Esophagus squamous epithelium (tissue), 5 donors: ENCODE results near the gene SORL1. TPM values are rescaled to one million over a fixed set of nuclear protein-coding genes. Genes with fewer than 3 reads are reported as not detected.
A peak's percentile ranks its signal among the peaks of the same experiment; 100 is the strongest.

Source experiments
- DNase-seq: peaks from one replicate; lab custom pipeline; 2025; lab: John Stamatoyannopoulos, UW
- H3K27ac ChIP-seq, 4 donors: fragments of 200-600 bp; sonication (generic); one replicate each; pipeline ENCODE4 v1.5.1; 2016 to 2019; ENCODE audit warnings: mild to moderate bottlenecking in 1 of 4
- H3K27me3 ChIP-seq, 4 donors: fragments of 200-600 bp; sonication (generic); 1 replicate in 3 of 4; 2 replicates in 1 of 4; pipeline versions ENCODE4 v1.5.1 to v1.6.0; 2017 to 2021; ENCODE audit warnings: antibody characterized with exemption in 1 of 4
- H3K36me3 ChIP-seq, 3 donors: fragments of 200-600 bp; sonication (generic); one replicate each; pipeline ENCODE4 v1.5.1; 2016 to 2019
- H3K4me1 ChIP-seq, 3 donors: fragments of 200-600 bp; sonication (generic); one replicate each; pipeline ENCODE4 v1.5.1; 2017 to 2019
- H3K4me3 ChIP-seq, 4 donors: fragments of 200-600 bp; sonication (generic); 1 replicate in 3 of 4; 2 replicates in 1 of 4; pipeline ENCODE4 v1.5.1; 2016 to 2019; ENCODE audit warnings: mild to moderate bottlenecking in 2 of 4, moderate library complexity in 1 of 4
- H3K9me3 ChIP-seq, 3 donors: fragments of 200-600 bp; sonication (generic); one replicate each; pipeline ENCODE4 v1.5.1; 2016 to 2019
- POLR2A ChIP-seq, 4 donors: fragments of 450-650 bp; IDR thresholded peaks; one replicate each; pipeline ENCODE4 v1.6.1; 2017; ENCODE audit warnings: antibody characterized with exemption in 4 of 4, mild to moderate bottlenecking in 4 of 4, moderate library complexity in 3 of 4
- WGBS, 2 donors: methylation state at CpG; one replicate each; pipeline ENCODE4 v1.1.5; 2018; 5-methylcytosine and 5-hydroxymethylcytosine counted together
- intact Hi-C: fragments of 100-400 bp; cut with DNase I; formaldehyde crosslinking; loops from one replicate; pipeline ENCODE4 v1.15.0; 2022
- total RNA-seq, 4 donors: library from RNA; depleted of rRNA; stranded (reverse); fragments of >200 nt; gene quantifications; one replicate each; pipeline ENCODE4 v1.1.0, GENCODE V29; 2016
- TF ChIP-seq, protein P1 (sequence below), 6 experiments: fragments of 450-650 bp in 4 of 6; fragments of 200-600 bp in 2 of 6; sonication (generic) in 2 of 6; IDR thresholded peaks; one replicate each; pipeline ENCODE4 v1.5.1; 2016 to 2019; ENCODE audit warnings: antibody characterized with exemption in 6 of 6, mild to moderate bottlenecking in 4 of 6, moderate library complexity in 4 of 6
- donor health status: DM: yes; HTN: yes; CAD: no.

SORL1 gene
- total RNA-seq, 4 donors from 2014 or later, result 6.8 to 19.9 (median 16.3) TPM

DNA sequence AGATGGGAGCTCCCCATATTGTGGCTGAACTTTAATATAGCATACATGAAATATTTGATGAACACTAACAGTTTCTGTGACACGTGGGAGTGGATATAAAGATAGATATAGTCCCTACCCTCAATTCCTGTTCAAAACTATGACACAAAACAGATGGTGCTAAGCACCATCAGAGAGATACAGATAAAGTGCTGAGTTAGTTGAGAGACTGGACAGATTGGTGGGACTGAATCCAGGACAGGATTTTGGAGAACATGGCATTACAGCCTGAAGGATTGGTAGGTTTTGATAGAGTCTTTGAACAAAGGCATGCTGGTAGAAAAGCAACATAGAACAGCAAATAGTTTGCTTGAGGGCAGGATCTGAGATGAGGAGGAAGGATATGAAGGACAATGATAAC lies 215.7 kb downstream of the SORL1 start:
- peaks cover 0 to 15% (median 0%) of the 10 kb centered on the region in 4 donors for H3K27me3 ChIP-seq
- H3K4me3 ChIP-seq, result no peak overlapping the region
- TF ChIP-seq, protein P1, sequence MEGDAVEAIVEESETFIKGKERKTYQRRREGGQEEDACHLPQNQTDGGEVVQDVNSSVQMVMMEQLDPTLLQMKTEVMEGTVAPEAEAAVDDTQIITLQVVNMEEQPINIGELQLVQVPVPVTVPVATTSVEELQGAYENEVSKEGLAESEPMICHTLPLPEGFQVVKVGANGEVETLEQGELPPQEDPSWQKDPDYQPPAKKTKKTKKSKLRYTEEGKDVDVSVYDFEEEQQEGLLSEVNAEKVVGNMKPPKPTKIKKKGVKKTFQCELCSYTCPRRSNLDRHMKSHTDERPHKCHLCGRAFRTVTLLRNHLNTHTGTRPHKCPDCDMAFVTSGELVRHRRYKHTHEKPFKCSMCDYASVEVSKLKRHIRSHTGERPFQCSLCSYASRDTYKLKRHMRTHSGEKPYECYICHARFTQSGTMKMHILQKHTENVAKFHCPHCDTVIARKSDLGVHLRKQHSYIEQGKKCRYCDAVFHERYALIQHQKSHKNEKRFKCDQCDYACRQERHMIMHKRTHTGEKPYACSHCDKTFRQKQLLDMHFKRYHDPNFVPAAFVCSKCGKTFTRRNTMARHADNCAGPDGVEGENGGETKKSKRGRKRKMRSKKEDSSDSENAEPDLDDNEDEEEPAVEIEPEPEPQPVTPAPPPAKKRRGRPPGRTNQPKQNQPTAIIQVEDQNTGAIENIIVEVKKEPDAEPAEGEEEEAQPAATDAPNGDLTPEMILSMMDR (IDR thresholded peaks at IDR 0.05), result no peak
- TF ChIP-seq POLR2A (IDR thresholded peaks at IDR 0.05), result no peak
- intact Hi-C loops, result no loop called here
- 74 to 78% methylated on average over 1 of the region's 1 CpG for WGBS, 2 donors
- peaks cover 0 to 16% (median 0%) of the 10 kb centered on the region in 3 donors for H3K4me1 ChIP-seq
- no peak overlapping the region for H3K27ac ChIP-seq
- DNase-seq, result no peak
- H3K36me3 ChIP-seq, result no peaks in the 10 kb centered on the region
- H3K9me3 ChIP-seq, result no peaks in the 10 kb centered on the region

DNA sequence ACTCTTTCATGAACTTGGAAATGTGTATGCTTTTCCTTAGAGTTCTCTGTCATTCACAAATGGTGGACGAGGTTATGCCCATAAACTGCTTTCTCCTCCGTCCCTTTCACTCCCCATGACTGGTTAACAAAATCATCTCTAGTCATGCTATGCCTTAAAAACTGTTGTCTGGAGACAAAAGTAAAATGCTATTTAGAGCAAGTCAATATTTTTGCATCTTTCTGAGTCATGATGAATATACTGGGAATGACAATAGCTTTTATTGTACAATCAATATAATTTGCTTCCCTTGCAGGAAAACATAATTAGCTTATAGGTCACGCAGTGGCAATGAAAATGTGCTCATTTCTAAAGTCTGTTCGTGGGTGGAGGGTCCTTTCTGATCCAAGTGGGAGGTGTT lies 217.3 kb downstream of the SORL1 start:
- H3K4me3 ChIP-seq, result no peak overlapping the region
- peaks cover 0 to 20% (median 0%) of the 10 kb centered on the region in 3 donors for H3K4me1 ChIP-seq
- TF ChIP-seq, protein P1 (IDR thresholded peaks at IDR 0.05), result no peak
- no peak for TF ChIP-seq POLR2A (IDR thresholded peaks at IDR 0.05)
- no peak for DNase-seq
- no peaks in the 10 kb centered on the region for H3K9me3 ChIP-seq
- WGBS, 2 donors, result 65 to 74% methylated on average over 4 of the region's 4 CpGs
- H3K27ac ChIP-seq, result no peak overlapping the region
- H3K27me3 ChIP-seq, result peaks cover 0 to 15% (median 0%) of the 10 kb centered on the region in 4 donors
- no peaks in the 10 kb centered on the region for H3K36me3 ChIP-seq
- intact Hi-C loops, result no loop called here

DNA sequence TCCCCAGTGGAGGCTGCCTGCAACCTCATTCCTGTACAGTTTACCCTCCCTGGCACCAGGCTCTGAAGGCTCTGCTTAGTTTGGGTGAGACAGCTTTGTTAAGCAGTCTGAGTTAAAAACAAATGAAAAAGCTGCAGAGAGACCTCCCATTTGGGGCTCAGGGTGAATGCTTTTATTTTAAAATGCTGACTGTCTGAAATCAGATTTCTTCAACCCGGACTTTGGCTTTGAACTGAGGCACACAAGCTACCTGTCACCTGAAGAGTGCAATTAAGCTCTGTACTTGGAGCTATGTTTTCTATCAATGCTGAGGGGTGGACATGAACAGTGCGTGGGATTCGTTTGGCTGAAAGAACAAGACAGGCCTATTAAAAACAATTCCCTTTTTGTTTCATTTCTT lies 218.2 kb downstream of the SORL1 start:
- 54 to 57% methylated on average over 3 of the region's 3 CpGs for WGBS, 2 donors
- no peaks in the 10 kb centered on the region for H3K9me3 ChIP-seq
- H3K27ac ChIP-seq, result peak overlapping the region in 3 of 4 donors; percentile 7 to 75 (median 69)
- DNase-seq, result no peak
- H3K4me1 ChIP-seq, result peaks cover 0 to 20% (median 0%) of the 10 kb centered on the region in 3 donors
- H3K36me3 ChIP-seq, result no peaks in the 10 kb centered on the region
- TF ChIP-seq, protein P1 (IDR thresholded peaks at IDR 0.05), result no peak
- TF ChIP-seq POLR2A (IDR thresholded peaks at IDR 0.05), result no peak
- H3K27me3 ChIP-seq, result peaks cover 0 to 12% (median 0%) of the 10 kb centered on the region in 4 donors
- H3K4me3 ChIP-seq, result no peak overlapping the region
- intact Hi-C loops, result no loop called here

DNA sequence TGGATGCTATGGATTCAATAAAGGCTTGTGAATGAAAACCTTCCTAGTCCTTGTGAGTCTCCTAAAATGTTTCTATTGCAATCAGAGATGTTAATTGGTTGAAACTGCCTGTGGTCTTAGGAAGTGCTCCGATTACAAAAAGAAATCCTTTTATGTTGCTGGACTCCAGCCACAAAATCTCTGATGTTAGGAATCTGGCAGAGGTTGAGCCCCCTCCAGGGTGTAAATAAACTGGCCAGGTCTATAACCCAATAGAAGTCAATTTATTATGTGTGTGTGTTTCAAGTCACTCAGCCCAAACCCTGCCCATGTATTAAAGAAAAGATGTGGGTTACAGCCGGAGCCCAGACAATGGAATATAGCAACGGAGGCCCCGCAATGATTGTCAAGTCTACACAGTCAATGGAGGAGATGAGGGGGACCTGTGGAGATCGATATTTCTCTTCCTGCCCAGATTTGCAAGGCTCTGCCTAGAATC lies 218.7 kb downstream of the SORL1 start:
- Histone ChIP-seq H3K36me3 (no peaks in the 10 kb centered on the region), H3K4me3 (no peak overlapping the region), H3K4me1 (peaks cover 0 to 20% (median 0%) of the 10 kb centered on the region in 3 donors), H3K27me3 (peaks cover 0 to 6% (median 0%) of the 10 kb centered on the region in 4 donors), H3K27ac (peak overlapping the region in 3 of 4 donors; percentile 43 to 75 (median 69)), H3K9me3 (no peaks in the 10 kb centered on the region)
- TF ChIP-seq POLR2A (IDR thresholded peaks at IDR 0.05), result no peak
- TF ChIP-seq, protein P1 (IDR thresholded peaks at IDR 0.05), result no peak
- intact Hi-C loops, result no loop called here
- WGBS, 2 donors, result 67 to 87% methylated on average over 4 to 5 of the region's 5 CpGs
- no peak for DNase-seq

DNA sequence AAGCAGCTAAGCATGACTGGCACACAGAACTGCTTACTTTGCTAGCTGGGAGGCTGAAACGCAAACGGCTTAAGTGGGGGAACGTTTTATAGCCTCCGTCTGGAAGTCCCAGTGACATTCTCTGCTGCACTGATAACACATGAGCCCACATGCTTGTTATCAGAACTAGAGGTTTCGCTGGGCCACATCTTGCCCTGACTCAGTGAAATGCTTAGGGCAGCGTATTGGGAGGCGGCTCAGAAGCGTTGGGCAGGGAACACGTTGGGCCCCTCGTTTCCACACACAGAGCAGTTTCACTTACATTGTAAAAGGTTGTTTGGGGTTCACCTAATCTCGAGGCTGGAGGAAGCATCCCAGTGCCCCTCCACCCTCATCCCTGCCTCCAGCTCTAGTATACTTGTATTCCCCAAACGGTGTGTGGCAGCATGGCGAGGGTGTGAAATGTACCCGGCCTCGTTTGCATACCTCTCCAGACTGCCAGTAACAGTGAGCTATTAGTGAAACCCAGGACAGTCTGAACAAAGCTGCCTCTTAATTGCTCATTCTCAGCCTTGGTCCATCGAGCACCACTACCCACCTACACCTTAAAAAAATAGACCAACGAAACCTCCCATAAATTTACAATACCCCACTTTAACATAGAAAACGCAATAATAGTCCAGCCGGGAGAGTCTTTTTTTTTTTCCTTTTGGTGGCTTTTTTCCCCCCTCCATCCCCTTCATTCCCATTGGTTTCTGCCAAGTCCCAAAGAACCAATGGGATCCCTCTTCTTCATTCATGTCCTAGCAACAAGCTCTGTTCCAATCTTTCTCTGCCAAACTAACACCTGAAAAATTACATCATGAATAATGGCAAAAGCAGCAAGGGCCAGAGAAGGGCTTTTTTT lies 219.4 kb downstream of the SORL1 start:
- DNase-seq, result no peak
- Histone ChIP-seq H3K27ac (peak overlapping the region in 3 of 4 donors; percentile 43 to 75 (median 69)), H3K4me1 (peaks cover 0 to 20% (median 0%) of the 10 kb centered on the region in 3 donors), H3K36me3 (no peaks in the 10 kb centered on the region), H3K4me3 (no peak overlapping the region), H3K27me3 (peaks cover 0 to 6% (median 0%) of the 10 kb centered on the region in 4 donors), H3K9me3 (no peaks in the 10 kb centered on the region)
- TF ChIP-seq POLR2A (IDR thresholded peaks at IDR 0.05), result no peak
- TF ChIP-seq, protein P1 (IDR thresholded peaks at IDR 0.05), result no peak
- intact Hi-C loops, result no loop called here
- 73 to 76% methylated on average over 9 to 18 of the region's 19 CpGs for WGBS, 2 donors
